ENCODE measurements around the gene RNU6-9.
A peak's percentile ranks its signal among the peaks of the same experiment; 100 is the strongest.
"Not testable (repeated sequence)": the region's sequence is repeated elsewhere in the genome, so short reads cannot be mapped to it uniquely, and the experiment has no call there.

The RNU6-9 gene

DNA sequence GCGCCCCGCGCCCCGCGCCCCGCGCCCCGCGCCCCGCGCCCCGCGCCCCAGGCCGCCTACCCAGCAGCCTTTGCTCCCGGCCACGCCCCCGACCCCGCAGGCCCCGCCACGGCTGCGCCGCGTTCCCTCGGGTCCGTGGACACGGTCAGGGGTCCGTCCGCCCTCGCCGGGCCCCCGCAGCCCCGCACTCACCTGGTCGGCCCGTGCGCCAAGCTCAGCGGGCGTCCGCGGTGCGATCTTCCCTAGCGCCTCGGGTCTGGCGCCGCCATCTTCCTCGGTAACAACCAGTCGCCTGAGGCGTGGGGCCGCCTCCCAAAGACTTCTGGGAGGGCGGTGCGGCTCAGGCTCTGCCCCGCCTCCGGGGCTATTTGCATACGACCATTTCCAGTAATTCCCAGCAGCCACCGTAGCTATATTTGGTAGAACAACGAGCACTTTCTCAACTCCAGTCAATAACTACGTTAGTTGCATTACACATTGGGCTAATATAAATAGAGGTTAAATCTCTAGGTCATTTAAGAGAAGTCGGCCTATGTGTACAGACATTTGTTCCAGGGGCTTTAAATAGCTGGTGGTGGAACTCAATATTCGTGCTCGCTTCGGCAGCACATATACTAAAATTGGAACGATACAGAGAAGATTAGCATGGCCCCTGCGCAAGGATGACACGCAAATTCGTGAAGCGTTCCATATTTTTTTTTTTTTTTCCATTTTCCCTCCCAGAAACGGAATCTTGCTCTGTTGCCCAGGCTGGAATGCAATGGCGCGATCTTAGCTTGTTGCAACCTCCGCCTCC is at the start of gene RNU6-9, which contains the start of gene MED16:
TSS of gene RNU6-9 (plus strand) at position 591 of the 796 bp plus-strand sequence.
TSS of gene MED16 (minus strand) at position 294 of the 796 bp plus-strand sequence. CDS start 2,056 bp downstream, outside the sequence.
- DNase-seq = peak; percentile 93

DNA sequence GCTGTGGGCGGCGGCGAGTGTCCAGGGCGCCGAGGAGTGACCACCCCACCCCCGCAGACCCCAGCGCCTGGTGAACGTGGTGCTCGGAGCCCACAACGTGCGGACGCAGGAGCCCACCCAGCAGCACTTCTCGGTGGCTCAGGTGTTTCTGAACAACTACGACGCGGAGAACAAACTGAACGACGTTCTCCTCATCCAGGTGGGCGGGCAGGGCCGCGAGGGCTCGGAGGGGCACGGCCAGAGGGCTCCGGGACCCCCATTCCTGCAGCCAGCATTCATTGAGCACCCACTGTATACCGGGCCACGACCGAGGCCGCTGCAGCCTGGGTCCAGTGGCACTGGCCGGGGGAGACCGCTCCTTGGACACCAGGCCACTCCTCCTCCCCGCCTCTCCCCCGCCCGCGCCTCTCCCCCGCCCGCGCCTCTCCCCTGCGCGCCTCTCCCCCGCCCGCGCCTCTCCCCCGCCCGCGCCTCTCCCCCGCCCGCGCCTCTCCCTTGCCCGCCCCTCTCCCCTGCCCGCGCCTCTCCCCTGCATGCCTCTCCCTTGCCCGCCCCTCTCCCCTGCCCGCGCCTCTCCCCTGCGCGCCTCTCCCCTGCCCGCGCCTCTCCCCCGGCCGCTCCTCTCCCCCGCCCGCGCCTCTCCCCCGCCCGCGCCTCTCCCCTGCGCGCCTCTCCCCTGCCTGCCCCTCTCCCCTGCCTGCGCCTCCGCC is 49.3 kb upstream of the RNU6-9 start:
- no peak for DNase-seq

DNA sequence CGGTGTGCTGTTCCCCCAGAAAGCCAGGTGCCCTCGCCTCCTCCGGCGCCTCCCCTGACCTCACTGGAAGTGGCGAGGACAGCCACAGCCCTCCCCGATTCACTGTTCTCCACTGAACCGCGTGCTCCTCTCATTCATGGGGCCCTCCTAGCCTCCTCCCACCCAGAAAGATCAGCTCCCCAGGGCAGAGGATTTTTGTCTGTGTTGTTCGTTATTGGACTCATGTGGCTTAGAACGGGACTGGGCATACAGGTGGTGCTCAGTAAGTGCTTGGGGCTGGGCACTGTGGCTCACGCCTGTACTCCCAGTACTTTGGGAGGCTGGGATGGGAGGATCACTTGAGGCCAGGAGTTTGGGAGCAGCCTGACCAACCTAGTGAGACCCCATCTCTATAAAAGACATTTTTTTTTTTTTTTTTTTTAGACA is 48.7 kb upstream of the RNU6-9 start:
- DNase-seq = no peak

DNA sequence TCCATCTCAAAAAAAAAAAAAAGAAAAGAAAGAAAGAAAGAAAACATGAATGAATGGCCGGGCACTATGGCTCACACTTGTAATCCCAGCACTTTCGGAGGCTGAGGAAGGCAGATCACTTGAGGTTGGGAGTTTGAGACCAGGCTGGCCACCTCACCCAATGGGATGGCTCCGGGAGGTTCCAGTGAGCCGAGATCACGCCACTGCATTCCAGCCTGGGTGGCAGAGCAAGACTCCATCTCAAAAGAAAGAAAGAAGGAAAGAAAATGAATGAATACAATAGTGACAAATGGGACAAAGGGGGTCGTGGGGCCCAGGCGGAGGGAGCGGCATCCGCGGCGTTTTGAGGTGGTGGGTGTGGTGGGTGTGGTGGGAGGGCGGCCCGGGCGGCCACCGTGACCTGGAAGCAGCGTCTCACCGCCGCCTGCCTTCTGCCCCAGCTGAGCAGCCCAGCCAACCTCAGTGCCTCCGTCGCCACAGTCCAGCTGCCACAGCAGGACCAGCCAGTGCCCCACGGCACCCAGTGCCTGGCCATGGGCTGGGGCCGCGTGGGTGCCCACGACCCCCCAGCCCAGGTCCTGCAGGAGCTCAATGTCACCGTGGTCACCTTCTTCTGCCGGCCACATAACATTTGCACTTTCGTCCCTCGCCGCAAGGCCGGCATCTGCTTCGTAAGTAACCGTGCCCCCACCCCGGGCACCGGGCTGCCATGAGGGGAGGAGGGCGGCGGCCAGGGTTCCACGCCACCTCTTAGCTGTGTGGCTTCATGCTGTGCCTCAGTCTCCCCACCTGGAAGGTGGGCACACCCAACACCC is 47.4 kb upstream of the RNU6-9 start:
- no peak for DNase-seq

DNA sequence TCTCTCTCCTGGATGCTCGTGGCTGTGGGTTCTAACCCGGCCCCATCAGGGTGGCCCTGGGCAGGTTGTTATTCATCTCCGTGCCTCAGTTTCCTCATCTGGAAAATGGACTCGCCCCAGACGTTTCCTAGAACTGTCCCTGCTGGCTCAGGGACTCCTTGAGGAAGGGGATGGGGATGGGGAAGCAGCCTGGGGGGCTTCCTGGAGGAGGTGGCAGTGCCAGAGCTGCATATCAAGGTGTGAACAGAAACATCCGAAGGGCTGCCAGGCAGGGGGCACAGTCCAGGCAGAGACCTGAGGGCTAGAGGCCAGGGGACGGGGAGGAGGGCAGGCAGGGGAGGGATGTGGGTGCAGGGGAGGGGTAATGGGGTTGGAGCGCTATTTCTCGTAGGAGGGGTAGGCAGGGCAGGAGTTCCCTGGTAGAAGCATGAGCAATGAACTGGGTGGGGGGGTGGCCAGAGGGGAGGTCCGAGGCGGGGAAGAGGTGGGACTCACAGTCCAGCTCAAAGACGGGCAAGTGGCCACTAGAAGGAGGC is 44.8 kb upstream of the RNU6-9 start:
- peak; percentile 31 for DNase-seq

DNA sequence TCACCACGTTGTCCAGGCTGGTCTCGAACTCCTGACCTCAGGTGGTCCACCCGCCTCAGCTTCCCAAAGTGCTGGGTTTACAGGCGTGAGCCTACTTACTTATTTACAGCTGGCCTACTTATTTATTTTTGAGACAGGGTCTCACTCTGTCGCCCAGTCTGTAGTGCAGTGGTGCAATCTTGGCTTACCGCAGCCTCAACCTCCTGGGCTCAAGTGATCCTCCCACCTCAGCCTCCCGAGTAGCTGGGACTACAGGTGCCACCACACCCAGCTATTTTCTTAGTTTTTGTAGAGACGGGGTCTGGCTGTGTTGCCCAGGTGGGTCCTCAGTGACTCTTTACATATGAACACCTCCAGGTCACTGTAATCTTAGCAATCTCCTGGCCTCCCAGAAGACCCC is 44.1 kb upstream of the RNU6-9 start:
- DNase-seq = not testable (repeated sequence)

DNA sequence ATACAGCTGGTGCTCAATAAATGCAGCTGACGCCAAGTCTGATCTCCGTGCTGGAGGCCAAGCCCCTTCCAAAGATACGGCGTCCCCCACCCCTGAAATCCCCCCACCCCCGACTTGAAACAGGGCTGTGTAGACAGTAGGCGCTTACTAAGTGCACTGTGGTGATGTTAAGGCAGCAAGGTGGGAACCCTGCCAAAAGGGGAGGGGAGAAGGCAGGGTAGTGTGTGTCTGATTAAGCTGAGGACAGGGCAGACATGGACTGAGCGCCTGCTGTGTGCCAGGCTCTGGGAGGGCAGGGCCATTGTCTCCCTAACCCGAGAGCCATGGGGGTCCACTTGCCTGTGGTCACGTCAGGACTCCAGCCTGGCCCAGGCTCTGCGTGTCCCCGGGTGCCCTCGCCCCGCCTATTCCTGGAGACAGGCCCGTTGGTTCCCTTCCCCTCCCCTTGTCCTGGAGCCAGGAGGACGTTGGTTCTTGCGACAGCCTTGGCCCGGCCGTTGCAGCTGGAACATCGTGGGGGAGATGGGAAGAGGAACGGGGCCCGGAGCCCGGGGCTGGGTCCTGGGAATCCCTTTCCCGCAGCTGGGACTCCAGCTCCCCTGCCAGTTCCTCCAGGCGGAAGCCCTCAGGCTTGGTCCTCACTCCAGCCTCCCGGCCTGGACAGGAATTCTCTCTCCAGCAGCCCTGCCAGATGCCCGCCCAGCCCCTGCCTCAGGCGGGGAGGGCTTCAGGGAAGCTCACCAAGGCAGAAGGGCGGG is 42.9 kb upstream of the RNU6-9 start:
- peak; percentile 88 for DNase-seq

DNA sequence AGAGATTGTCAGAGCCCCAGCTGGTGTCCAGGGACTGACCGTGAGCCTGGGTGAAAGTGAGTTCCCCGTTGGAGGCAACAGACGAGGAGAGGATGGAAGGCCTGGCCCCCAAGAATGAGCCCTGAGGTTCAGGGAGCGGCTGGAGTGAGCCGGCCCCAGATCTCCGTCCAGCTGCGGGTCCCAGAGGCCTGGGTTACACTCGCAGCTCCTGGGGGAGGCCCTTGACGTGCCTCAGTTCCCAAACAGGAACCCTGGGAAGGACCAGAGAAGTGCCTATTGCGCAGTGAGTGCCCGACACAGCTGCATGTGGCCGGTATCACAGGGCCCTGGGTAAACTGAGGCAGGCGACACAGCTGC is 42.3 kb upstream of the RNU6-9 start:
- no peak for DNase-seq

DNA sequence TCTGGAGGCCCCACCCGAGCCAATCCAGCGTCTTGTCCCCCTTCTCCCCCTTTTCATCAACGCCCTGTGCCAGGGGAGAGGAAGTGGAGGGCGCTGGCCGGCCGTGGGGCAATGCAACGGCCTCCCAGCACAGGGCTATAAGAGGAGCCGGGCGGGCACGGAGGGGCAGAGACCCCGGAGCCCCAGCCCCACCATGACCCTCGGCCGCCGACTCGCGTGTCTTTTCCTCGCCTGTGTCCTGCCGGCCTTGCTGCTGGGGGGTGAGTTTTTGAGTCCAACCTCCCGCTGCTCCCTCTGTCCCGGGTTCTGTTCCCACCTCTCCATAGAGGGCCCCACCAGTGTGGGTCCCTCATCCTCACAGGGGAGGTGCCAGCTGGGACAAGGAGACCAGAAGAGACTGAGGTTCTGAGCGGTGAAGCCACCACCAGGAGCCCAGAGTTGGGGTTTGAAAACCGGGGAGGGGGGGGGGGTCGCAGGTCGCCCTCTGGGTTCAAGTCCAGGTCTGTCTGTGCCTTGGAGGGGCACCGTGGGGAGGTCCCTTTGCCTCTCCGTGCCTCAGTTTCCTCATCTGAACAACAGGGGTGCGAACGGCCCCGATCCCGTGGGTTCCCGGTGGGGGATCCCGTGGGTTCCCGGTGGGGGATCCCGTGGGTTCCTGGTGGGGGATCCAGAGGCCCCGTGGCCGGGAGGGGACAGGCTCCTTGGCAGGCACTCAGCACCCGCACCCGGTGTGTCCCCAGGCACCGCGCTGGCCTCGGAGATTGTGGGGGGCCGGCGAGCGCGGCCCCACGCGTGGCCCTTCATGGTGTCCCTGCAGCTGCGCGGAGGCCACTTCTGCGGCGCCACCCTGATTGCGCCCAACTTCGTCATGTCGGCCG is 40.9 kb upstream of the RNU6-9 start, which contains the start of gene ELANE:
TSS of gene ELANE (plus strand) at position 168 of the 878 bp plus-strand sequence. CDS start at position 194, 26 bp downstream.
- DNase-seq = no peak

DNA sequence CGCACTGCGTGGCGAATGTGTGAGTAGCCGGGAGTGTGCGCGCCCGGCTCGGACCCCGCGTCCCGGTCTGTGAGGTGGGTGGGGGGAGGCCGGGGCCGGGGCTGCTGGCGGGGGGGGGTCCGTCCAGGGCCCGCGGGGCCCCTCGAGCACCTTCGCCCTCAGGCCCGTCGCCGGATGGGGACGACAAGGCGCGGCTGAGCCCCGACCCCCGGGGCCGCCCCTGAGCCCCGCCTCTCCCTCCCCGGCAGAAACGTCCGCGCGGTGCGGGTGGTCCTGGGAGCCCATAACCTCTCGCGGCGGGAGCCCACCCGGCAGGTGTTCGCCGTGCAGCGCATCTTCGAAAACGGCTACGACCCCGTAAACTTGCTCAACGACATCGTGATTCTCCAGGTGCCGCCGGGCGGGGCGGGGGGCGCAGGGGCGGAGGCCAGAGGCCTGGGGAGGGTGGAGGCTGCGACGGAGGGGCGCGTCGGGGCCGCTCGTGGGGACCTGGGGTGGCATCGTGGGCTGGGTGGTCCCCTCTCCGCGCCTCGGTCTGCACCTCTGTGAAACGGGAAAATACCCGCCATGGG is 40.2 kb upstream of the RNU6-9 start:
- DNase-seq = no peak

DNA sequence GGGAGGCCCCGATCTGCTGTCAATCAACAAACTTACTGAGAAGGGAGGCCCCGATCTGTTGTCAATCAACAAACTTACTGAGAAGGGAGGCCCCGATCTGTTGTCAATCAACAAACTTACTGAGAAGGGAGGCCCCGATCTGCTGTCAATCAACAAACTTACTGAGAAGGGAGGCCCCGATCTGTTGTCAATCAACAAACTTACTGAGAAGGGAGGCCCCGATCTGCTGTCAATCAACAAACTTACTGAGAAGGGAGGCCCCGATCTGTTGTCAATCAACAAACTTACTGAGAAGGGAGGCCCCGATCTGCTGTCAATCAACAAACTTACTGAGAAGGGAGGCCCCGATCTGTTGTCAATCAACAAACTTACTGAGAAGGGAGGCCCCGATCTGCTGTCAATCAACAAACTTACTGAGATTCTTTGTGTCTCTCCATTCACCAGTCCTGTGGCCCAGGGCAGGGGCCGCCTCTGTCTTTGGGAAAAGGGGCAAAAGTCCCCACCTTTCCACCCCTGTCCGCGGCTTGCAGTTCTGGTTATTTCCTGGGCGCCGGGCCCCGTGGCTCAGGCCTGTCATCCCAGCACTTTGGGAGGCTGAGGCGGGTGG is 39.6 kb upstream of the RNU6-9 start:
- DNase-seq = not testable (repeated sequence)

DNA sequence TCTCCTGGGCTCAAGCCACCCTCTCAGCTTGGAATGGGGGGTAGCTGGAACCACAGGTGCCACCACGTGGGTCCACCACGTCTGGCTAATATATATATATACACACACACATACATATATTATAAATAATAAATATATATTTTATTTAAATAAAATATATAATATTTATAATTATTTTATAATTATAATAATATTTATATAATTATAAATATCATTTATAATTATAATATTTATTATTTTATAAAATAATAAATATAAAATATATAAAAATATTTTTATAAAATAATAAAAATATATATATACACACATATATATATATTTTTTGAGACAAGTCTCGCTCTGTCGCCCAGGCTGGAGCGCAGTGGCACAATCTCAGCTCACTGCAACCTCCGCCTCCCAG is 38.7 kb upstream of the RNU6-9 start:
- DNase-seq = no peak

DNA sequence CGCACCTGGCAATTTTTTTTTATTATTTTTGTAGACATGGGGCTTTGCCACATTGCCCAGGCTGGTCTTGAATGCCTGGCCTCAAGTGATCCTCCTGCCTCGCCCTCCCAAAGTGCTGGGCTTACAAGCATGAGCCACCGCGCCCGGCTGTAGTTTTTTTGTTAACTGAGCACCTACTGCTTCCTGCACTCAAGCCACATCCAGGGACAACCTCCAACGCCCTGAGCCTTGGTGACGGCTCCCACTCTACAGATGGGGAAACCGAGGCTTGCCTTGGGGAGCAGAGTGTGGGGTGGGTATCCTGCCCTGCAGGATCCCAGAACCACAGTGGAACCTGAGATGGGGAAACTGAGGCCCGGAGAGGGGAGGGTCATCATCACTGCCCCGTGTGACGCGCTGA is 38.1 kb upstream of the RNU6-9 start:
- DNase-seq = no peak

DNA sequence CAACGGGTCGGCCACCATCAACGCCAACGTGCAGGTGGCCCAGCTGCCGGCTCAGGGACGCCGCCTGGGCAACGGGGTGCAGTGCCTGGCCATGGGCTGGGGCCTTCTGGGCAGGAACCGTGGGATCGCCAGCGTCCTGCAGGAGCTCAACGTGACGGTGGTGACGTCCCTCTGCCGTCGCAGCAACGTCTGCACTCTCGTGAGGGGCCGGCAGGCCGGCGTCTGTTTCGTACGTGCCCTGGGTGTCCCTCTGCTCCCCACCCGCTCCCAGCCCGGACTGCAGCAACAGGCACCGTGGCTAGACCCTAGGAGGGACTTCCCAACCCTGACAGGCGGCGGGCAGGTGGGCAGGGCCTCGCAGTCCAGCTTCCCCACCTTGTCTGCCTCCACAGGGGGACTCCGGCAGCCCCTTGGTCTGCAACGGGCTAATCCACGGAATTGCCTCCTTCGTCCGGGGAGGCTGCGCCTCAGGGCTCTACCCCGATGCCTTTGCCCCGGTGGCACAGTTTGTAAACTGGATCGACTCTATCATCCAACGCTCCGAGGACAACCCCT is 37.6 kb upstream of the RNU6-9 start:
- no peak for DNase-seq

DNA sequence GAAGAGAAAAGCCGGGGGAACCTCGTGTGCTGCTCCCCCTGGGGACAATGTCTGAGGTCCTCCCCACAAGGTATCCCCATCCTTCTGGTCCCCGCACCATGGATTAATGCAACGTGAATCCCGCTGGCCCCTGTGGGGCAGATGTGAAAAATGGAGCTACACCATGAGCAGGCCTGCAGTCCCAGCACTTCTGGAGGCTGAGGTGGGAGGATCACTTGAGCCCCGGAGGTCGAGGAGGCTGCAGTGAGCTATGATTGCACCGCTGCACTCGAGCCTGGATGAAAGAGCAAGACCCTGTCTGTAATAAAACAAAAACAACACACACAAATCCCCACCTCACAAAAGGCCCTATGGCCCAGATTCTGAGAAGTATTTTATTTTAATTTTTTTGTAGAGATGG is 35.0 kb upstream of the RNU6-9 start:
- no peak for DNase-seq

DNA sequence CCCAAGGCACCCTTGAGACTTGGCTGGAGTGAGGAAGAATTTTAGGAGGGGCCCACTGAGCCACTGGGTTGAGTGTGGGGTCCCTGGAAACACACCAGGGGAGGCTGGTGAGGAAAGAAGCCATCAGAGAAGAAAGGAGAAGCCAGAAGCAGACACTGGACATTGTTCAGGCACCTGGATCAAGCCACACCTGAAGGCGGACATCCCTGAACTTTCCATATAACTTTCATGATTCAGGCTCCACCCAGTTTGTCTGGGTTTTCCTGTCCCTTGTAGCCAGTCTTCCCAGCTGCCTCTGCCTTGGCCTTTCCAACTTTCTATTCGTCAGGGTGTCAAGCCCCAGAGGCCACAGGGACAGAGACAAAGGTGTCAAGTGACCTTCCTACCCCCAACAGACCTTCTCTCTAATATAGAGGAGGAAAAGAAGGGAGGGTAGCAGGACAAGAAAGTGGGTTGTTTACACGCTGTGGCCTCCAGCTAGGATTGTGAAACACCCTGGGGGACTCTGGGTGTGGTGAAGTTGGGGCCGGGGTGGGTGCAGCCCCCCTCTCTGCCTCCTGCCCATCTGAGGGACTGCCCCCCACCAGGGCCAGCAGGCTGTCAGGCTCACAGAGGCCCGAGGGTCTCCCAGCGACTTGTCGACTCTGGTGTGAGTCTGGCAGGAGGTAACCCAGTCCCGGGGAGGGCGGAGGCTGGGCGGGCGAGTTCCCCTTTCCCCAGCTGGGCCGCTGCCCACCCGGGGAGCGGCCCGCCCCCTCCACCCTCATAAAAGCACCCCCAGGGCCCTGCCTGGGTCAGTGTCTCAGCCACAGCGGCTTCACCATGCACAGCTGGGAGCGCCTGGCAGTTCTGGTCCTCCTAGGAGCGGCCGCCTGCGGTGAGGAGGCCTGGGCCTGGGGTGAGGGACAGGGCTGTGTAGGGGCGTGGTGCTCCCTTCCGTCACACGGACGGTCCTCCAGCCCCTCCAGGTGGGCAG is 34.1 kb upstream of the RNU6-9 start, which contains the start of gene CFD:
TSS of gene CFD (plus strand) at position 797 of the 976 bp plus-strand sequence. CDS start at position 823, 26 bp downstream.
- no peak for DNase-seq

DNA sequence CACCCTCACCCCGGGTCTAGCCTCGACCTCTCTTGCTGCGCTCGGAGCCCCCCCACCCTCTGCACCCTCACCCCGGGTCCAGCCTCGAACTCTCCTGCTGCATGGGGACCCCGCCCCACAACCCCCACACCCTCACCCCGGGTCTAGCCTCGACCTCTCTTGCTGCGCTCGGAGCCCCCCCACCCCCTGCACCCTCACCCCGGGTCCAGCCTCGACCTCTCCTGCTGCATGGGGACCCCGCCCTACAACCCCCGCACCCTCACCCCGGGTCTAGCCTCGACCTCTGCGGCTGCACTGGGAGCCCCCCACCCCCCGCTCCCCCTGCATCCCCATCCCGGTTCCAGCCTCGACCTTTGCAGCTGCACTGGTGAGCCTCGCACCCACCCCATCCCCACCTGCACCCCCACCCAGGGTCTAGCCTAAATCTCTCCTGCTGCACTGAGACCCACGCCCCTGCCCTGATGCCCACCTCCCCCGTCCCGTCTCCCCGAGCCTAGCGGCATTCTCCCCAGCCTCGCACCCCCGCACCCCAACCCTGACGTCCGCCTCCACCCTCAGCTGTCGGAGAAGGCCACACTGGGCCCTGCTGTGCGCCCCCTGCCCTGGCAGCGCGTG is 32.0 kb upstream of the RNU6-9 start:
- no peak for DNase-seq
